ENCODE measurements around the gene RUSF1. TPM values are rescaled to one million over a fixed set of nuclear protein-coding genes. Genes with fewer than 3 reads are reported as not detected.
"Not testable (repeated sequence)": the region's sequence is repeated elsewhere in the genome, so short reads cannot be mapped to it uniquely, and the experiment has no call there.

RUSF1 gene
- total RNA-seq: 64.6 TPM

GRCh38 chr16:31507929-31508705 is at the start of gene RUSF1:
Gene RUSF1 (minus strand): TSS chr16:31508391. CDS start chr16:31508373, 18 bp downstream.
- no peaks in the 10 kb centered on the region for H3K9me3 ChIP-seq
- peak in 1 of 3 experiments; percentile 22 for TF ChIP-seq CTCF (IDR thresholded peaks at IDR 0.05)
- TF ChIP-seq POLR2AphosphoS5 (IDR thresholded peaks at IDR 0.05; ENCODE audit: insufficient read depth in 1 of 2, low read depth in 1 of 2): peak; percentile 95 to 99
- peak in 1 of 2 donors; percentile 81 for TF ChIP-seq POLR2A (IDR thresholded peaks at IDR 0.05)
- peaks cover 38% of the 10 kb centered on the region for H3K4me1 ChIP-seq
- no peaks in the 10 kb centered on the region for H3K36me3 ChIP-seq
- peak within 1 kb of the TSS; percentile 63 to 80 for H3K4me3 ChIP-seq
- H3K27me3 ChIP-seq: no peaks in the 10 kb centered on the region
- intact Hi-C loops (cut with DNase I): loop anchor here (5.0 kb wide), 1 partner anchor 36 kb away; the partner anchor contains the start of gene TGFB1I1
- H3K27ac ChIP-seq: peak within 1 kb of the TSS; percentile 87
- DNase-seq (ENCODE audit: extremely low spot score in 2 of 2): peak in 1 of 2 donors; percentile 90

- H3K4me3 ChIP-seq: no peak overlapping the region
- TF ChIP-seq POLR2AphosphoS5 (IDR thresholded peaks at IDR 0.05; ENCODE audit: insufficient read depth in 1 of 2, low read depth in 1 of 2) (no peak), POLR2A (IDR thresholded peaks at IDR 0.05) (no peak), CTCF (IDR thresholded peaks at IDR 0.05) (no peak)
- intact Hi-C loops (cut with DNase I): no loop called here
- no peaks in the 10 kb centered on the region for H3K9me3 ChIP-seq
- H3K27me3 ChIP-seq: no peaks in the 10 kb centered on the region
- H3K4me1 ChIP-seq: peaks cover 1% of the 10 kb centered on the region
- H3K36me3 ChIP-seq: no peaks in the 10 kb centered on the region
- no peak for DNase-seq (ENCODE audit: extremely low spot score in 2 of 2)
- no peak overlapping the region for H3K27ac ChIP-seq
Measured at GRCh38 chr16:31542763-31543162, 34.6 kb upstream of the RUSF1 start.

GRCh38 chr16:31539762-31540161 is 31.6 kb upstream of the RUSF1 start:
- H3K36me3 ChIP-seq; intact Hi-C loops (cut with DNase I); H3K4me1 ChIP-seq; H3K9me3 ChIP-seq; DNase-seq (ENCODE audit: extremely low spot score in 2 of 2); H3K27ac ChIP-seq; H3K4me3 ChIP-seq; H3K27me3 ChIP-seq: not testable (repeated sequence)

- DNase-seq (ENCODE audit: extremely low spot score in 2 of 2); H3K36me3 ChIP-seq; H3K4me1 ChIP-seq; H3K9me3 ChIP-seq; H3K27me3 ChIP-seq; H3K27ac ChIP-seq; H3K4me3 ChIP-seq; intact Hi-C loops (cut with DNase I): not testable (repeated sequence)
Measured at GRCh38 chr16:31538243-31538598, 30.0 kb upstream of the RUSF1 start.

- H3K9me3 ChIP-seq: no peaks in the 10 kb centered on the region
- no peak for DNase-seq (ENCODE audit: extremely low spot score in 2 of 2)
- TF ChIP-seq POLR2AphosphoS5 (IDR thresholded peaks at IDR 0.05; ENCODE audit: insufficient read depth in 1 of 2, low read depth in 1 of 2) (no peak), CTCF (IDR thresholded peaks at IDR 0.05) (no peak), POLR2A (IDR thresholded peaks at IDR 0.05) (no peak)
- peaks cover 7% of the 10 kb centered on the region for H3K4me1 ChIP-seq
- no peak overlapping the region for H3K27ac ChIP-seq
- intact Hi-C loops (cut with DNase I): no loop called here
- H3K36me3 ChIP-seq: no peaks in the 10 kb centered on the region
- no peaks in the 10 kb centered on the region for H3K27me3 ChIP-seq
- H3K4me3 ChIP-seq: peak overlapping the region; percentile 25 to 36
Measured at GRCh38 chr16:31537362-31538242, 29.4 kb upstream of the RUSF1 start.

Data from vagina (tissue), 2 donors.